Esophagus (tissue), 2 donors: Measurements from ENCODE around the gene GLT6D1. TPM values are rescaled to one million over a fixed set of nuclear protein-coding genes. Genes with fewer than 3 reads are reported as not detected.

Experiments
- H3K27ac ChIP-seq, 2 donors: one replicate each; pipeline ENCODE4 v1.5.1; 2013; ENCODE audit warnings: low read depth in 2 of 2, mild to moderate bottlenecking in 2 of 2, inconsistent platforms in 1 of 2, low read length in 1 of 2, moderate library complexity in 1 of 2
- H3K27me3 ChIP-seq, 2 donors: one replicate each; pipeline ENCODE4 v1.6.1; 2013; ENCODE audit warnings: low read length in 2 of 2, control low read depth in 1 of 2, mild to moderate bottlenecking in 1 of 2; ENCODE audit not compliant: insufficient read depth in 2 of 2, control insufficient read depth in 1 of 2
- H3K36me3 ChIP-seq, 2 donors: one replicate each; pipeline ENCODE4 v1.6.1; 2013; ENCODE audit warnings: low read length in 1 of 2; ENCODE audit not compliant: control insufficient read depth in 2 of 2, insufficient read depth in 2 of 2
- H3K4me1 ChIP-seq, 2 donors: one replicate each; pipeline ENCODE4 v1.6.1; 2013; ENCODE audit warnings: low read length in 1 of 2; ENCODE audit not compliant: control insufficient read depth in 2 of 2, insufficient read depth in 2 of 2
- H3K4me3 ChIP-seq, 2 donors: one replicate each; pipeline ENCODE4 v1.5.1; 2013; ENCODE audit warnings: low read length in 2 of 2, mild to moderate bottlenecking in 2 of 2, low read depth in 1 of 2, moderate library complexity in 1 of 2
- H3K9me3 ChIP-seq, 2 donors: one replicate each; pipeline ENCODE4 v1.6.1; 2013; ENCODE audit warnings: mild to moderate bottlenecking in 2 of 2, low read depth in 1 of 2, low read length in 1 of 2, moderate library complexity in 1 of 2; ENCODE audit not compliant: control insufficient read depth in 2 of 2, insufficient read depth in 1 of 2
- WGBS, 2 donors: extraction: QIAGEN DNeasy Blood & Tissue Kit; methylation state at CpG; one replicate each; pipeline ENCODE4 v1.1.7; 2013; 5-methylcytosine and 5-hydroxymethylcytosine counted together
- polyA plus RNA-seq, 2 donors: library from polyadenylated mRNA; stranded (reverse); fragments of 200-250 nt; gene quantifications; one replicate each; pipeline ENCODE4 v1.2.3, GENCODE V29; 2013
- donor health status: healthy with polysubstance abuse.
- donor health status: Bipolar disorder and iron deficiency.

Gene GLT6D1
- polyA plus RNA-seq, 2 donors, result not detected

DNA sequence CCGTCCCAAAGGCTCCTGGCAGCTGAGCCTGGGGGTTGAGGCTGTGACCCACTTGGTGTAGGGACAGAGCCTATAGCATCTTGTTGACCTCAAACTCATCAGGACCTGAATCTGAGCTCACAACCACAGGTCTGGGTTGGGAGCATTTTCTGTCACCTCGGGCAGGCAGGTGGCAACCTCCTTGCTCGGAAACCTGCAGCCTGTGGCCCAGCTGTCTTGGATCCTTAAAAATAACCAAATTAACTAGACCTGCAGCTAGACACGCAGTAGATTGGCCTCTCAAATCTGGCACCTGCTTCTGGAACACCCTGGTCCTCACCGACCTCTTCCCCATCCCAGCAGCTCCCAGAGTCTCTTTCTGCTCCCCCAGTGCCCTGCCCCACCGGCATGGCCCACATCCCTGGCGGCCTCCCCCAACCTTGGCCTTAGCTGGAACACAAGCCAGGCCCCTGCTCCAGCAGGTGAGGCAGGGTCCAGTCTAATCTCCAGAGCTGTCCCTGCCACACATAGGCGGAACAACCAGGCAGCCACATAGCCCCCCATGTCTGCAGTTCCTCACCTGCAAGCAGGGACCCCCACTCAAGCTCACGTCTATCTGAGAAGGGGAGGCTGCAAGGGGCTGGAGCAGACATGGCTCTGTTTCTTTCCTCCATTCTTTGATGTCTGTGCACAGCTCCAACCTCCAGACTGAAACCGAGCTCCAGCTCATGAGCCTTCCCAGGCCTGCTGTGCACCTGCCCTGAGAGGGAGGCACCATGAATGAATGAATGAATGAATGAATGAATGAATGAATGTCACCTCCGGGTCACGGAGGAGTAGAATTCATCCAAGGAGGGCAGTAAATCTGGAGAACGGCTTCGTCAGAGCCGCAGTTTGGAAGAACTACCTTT is 49.5 kb downstream of the GLT6D1 start:
- no peaks in the 10 kb centered on the region for H3K4me1 ChIP-seq
- H3K27me3 ChIP-seq, result no peaks in the 10 kb centered on the region
- WGBS, 2 donors, result 69 to 73% methylated on average over 15 of the region's 15 CpGs
- H3K9me3 ChIP-seq, result no peaks in the 10 kb centered on the region
- H3K4me3 ChIP-seq, result no peak overlapping the region
- no peaks in the 10 kb centered on the region for H3K36me3 ChIP-seq
- H3K27ac ChIP-seq, result no peak overlapping the region

- no peak overlapping the region for H3K4me3 ChIP-seq
Observed at GRCh38 chr9:135588886-135589595, 50.3 kb downstream of the GLT6D1 start.

DNA sequence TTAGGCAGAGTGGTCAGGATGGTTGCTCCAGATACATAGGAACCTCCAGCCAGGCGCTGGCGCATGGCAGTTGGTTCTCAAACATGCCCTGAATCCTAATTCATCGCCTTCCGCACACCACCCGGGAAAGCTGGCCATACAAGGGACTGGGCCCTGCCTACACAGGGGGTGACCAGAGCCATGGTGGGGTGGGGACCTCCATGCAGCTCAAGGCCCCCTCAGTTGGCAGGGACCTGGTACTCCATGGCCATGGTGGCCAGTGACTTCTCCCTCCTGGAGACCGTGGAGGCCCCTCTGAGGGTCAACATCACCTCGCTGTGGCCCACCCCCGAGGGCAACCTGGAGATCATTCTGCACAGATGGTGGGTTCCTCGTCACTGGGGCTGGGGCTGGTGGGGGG is 51.0 kb downstream of the GLT6D1 start:
- no peak overlapping the region for H3K27ac ChIP-seq
- H3K4me1 ChIP-seq, result no peaks in the 10 kb centered on the region
- H3K36me3 ChIP-seq, result no peaks in the 10 kb centered on the region
- no peaks in the 10 kb centered on the region for H3K27me3 ChIP-seq
- H3K4me3 ChIP-seq, result no peak overlapping the region
- WGBS, 2 donors, result 91 to 96% methylated on average over 9 of the region's 9 CpGs
- no peaks in the 10 kb centered on the region for H3K9me3 ChIP-seq

More at GRCh38 chr9:135588886-135589595, 50.3 kb downstream of the GLT6D1 start:
- Histone ChIP-seq H3K9me3 (no peaks in the 10 kb centered on the region), H3K27ac (no peak overlapping the region), H3K4me1 (no peaks in the 10 kb centered on the region), H3K27me3 (no peaks in the 10 kb centered on the region), H3K36me3 (no peaks in the 10 kb centered on the region)
- 79 to 83% methylated on average over 20 of the region's 20 CpGs for whole genome bisulfite sequencing, 2 donors

DNA sequence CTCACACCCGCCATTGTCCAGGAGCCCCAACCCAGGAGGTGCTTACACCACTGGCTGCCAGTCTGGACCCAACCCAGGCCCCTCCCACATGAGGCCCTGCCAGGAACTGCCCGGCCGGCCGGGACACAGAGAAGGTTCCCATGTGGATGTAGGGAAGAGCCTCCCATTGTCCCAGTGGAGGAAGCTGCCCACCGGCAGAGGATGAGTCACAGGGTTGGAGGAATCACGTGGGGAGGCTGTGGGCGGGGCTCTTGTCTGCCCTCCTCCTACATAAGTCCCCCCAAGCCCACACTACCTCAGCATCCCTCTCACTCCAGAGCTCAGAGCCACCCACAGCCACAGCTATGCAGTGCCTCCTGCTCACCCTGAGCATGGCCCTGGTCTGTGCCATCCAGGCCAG is 51.7 kb downstream of the GLT6D1 start:
- H3K4me1 ChIP-seq, result no peaks in the 10 kb centered on the region
- WGBS, 2 donors, result 29% methylated on average over 7 of the region's 7 CpGs; no CpG with 5 or more reads in 1 of the 2 donors
- no peak overlapping the region for H3K4me3 ChIP-seq
- no peaks in the 10 kb centered on the region for H3K27me3 ChIP-seq
- no peak overlapping the region for H3K27ac ChIP-seq
- no peaks in the 10 kb centered on the region for H3K36me3 ChIP-seq
- no peaks in the 10 kb centered on the region for H3K9me3 ChIP-seq

GRCh38 chr9:135586601-135587109 is 52.7 kb downstream of the GLT6D1 start:
- Histone ChIP-seq H3K27ac (no peak overlapping the region), H3K4me1 (no peaks in the 10 kb centered on the region), H3K36me3 (no peaks in the 10 kb centered on the region), H3K9me3 (peaks cover 0 to 2% of the 10 kb centered on the region in 2 donors), H3K27me3 (no peaks in the 10 kb centered on the region), H3K4me3 (no peak overlapping the region)
- 67% methylated on average over 15 of the region's 15 CpGs for WGBS, 2 donors

DNA sequence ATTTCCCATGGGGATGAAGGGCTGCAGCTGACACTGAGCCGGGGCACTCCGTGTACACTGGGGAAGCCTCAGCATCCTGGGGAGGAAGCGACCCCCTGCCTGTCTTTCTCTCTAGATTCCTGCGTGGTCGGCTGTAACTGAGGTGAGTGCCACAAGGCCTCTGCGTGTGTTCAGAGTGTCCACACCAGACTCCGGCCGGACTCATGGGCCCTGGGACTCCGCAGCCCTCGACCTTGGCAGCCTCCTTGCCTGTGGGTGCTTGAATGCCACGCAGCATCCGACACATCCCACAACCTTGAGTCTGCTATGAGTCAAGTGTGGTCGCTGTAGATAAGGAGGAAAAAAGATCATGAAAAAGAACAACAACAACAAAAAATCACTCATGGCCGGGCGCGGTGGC is 54.4 kb downstream of the GLT6D1 start:
- no peaks in the 10 kb centered on the region for H3K4me1 ChIP-seq
- no peak overlapping the region for H3K4me3 ChIP-seq
- no peaks in the 10 kb centered on the region for H3K36me3 ChIP-seq
- no peaks in the 10 kb centered on the region for H3K27me3 ChIP-seq
- no peak overlapping the region for H3K27ac ChIP-seq
- peaks cover 0 to 2% of the 10 kb centered on the region in 2 donors for H3K9me3 ChIP-seq
- WGBS, 2 donors, result 68 to 71% methylated on average over 16 of the region's 16 CpGs

DNA sequence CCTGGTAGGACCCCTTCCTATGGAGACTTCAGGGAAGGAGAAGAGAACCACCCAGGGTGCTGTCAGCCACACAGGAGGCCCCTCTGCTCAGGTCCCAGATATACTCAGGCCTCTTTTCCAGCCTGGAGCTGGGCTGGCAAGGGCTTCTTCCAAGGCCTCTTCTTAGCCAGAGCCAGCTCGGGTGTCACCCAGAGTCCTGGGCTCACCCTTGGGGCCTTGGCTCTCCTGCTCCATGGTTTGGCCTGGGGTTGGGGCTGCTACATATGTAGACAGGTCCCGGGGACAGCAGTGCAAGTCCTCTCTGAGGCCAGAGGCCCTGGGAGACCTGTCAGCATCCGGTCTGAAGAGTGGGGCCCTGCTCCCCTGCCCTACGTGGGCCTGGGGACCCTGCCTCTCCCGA is 55.0 kb downstream of the GLT6D1 start:
- Histone ChIP-seq H3K4me1 (no peaks in the 10 kb centered on the region), H3K27ac (no peak overlapping the region), H3K4me3 (no peak overlapping the region), H3K27me3 (no peaks in the 10 kb centered on the region), H3K36me3 (no peaks in the 10 kb centered on the region), H3K9me3 (peaks cover 0 to 2% of the 10 kb centered on the region in 2 donors)
- 48 to 61% methylated on average over 5 of the region's 5 CpGs for WGBS, 2 donors

DNA sequence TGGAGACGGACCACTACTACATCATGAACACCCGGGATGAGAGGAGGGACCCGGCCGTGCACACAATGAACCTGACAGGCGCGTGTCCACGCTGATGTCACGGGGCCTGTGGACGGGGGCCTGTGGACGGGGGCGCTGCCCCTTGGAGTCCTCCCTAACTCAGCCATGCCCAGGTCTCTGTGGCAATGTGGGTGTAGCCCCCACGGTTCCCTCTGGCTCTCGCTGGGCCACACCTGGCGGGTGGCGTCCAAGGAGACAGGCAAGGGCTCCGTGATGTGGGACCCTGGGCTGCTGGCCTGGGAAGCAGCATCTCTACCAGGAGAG is 55.7 kb downstream of the GLT6D1 start:
- Histone ChIP-seq H3K36me3 (no peaks in the 10 kb centered on the region), H3K9me3 (peaks cover 0 to 2% of the 10 kb centered on the region in 2 donors), H3K4me1 (no peaks in the 10 kb centered on the region), H3K4me3 (no peak overlapping the region), H3K27me3 (no peaks in the 10 kb centered on the region), H3K27ac (no peak overlapping the region)
- WGBS, 2 donors, result 80 to 90% methylated on average over 16 of the region's 16 CpGs

GRCh38 chr9:135582966-135583687 is 56.2 kb downstream of the GLT6D1 start:
- Histone ChIP-seq H3K27ac (no peak overlapping the region), H3K27me3 (no peaks in the 10 kb centered on the region), H3K36me3 (no peaks in the 10 kb centered on the region), H3K4me3 (no peak overlapping the region), H3K4me1 (no peaks in the 10 kb centered on the region), H3K9me3 (peaks cover 0 to 2% of the 10 kb centered on the region in 2 donors)
- 73 to 75% methylated on average over 19 of the region's 19 CpGs for WGBS, 2 donors
